Limb (tissue), 2 donors: ENCODE data around the gene GRM8.

Experiments
- DNase-seq, 2 donors: peaks; one replicate each; pipeline ENCODE4 v3.0.0-alpha.2; 2016; ENCODE audit errors: extremely low spot score in 2 of 2

Gene GRM8

GRCh38 chr7:126533715-126534114 is 719.0 kb downstream of the GRM8 start:
- DNase-seq, result no peak

GRCh38 chr7:126529833-126530232 is 722.9 kb downstream of the GRM8 start:
- no peak for DNase-seq

GRCh38 chr7:126529254-126529653 is 723.5 kb downstream of the GRM8 start:
- DNase-seq, result no peak

- no peak for DNase-seq
Observed at GRCh38 chr7:126525906-126526305, 726.8 kb downstream of the GRM8 start.

- DNase-seq, result no peak
Observed at GRCh38 chr7:126524967-126525366, 727.8 kb downstream of the GRM8 start.

GRCh38 chr7:126511046-126511445 is 741.7 kb downstream of the GRM8 start:
- DNase-seq, result no peak

- no peak for DNase-seq
Observed at GRCh38 chr7:126501617-126502016, 751.1 kb downstream of the GRM8 start.

- DNase-seq, result no peak
Observed at GRCh38 chr7:126499481-126499880, 753.3 kb downstream of the GRM8 start.

GRCh38 chr7:126495733-126496132 is 757.0 kb downstream of the GRM8 start:
- no peak for DNase-seq

- DNase-seq, result no peak
Observed at GRCh38 chr7:126495001-126495400, 757.7 kb downstream of the GRM8 start.

- no peak for DNase-seq
Observed at GRCh38 chr7:126493801-126494200, 758.9 kb downstream of the GRM8 start.

- DNase-seq, result no peak
Observed at GRCh38 chr7:126489874-126490273, 762.9 kb downstream of the GRM8 start.

GRCh38 chr7:126487728-126488442 is 764.9 kb downstream of the GRM8 start:
- no peak for DNase-seq

- no peak for DNase-seq
Observed at GRCh38 chr7:126486806-126487205, 765.9 kb downstream of the GRM8 start.

- DNase-seq, result no peak
Observed at GRCh38 chr7:126485791-126486190, 767.0 kb downstream of the GRM8 start.

GRCh38 chr7:126483972-126484371 is 768.8 kb downstream of the GRM8 start:
- DNase-seq, result no peak

GRCh38 chr7:126472825-126473224 is 779.9 kb downstream of the GRM8 start:
- DNase-seq, result no peak

GRCh38 chr7:126462405-126462804 is 790.3 kb downstream of the GRM8 start:
- no peak for DNase-seq

GRCh38 chr7:126460664-126461063 is 792.1 kb downstream of the GRM8 start:
- DNase-seq, result no peak

- DNase-seq, result no peak
Observed at GRCh38 chr7:126453104-126453503, 799.6 kb downstream of the GRM8 start.

GRCh38 chr7:126450269-126450671 is 802.5 kb downstream of the GRM8 start:
- DNase-seq, result no peak

GRCh38 chr7:126449611-126450268 is 803.0 kb downstream of the GRM8 start:
- DNase-seq, result no peak

GRCh38 chr7:126447984-126448383 is 804.8 kb downstream of the GRM8 start:
- no peak for DNase-seq
